Epithelial cell of proximal tubule (primary cell): ENCODE data around the gene PUS1. TPM values are rescaled to one million over a fixed set of nuclear protein-coding genes. Genes with fewer than 3 reads are reported as not detected.
"Not testable (repeated sequence)": the region's sequence is repeated elsewhere in the genome, so short reads cannot be mapped to it uniquely, and the experiment has no call there.

Experiments
- DNase-seq: peaks from one replicate; pipeline ENCODE4 v3.0.0-alpha.2; 2011; ENCODE audit warnings: low read depth
- H3K4me3 ChIP-seq: 2 replicates; pipeline ENCODE4 v1.5.1; 2011; ENCODE audit warnings: low read depth, mild to moderate bottlenecking, low read length
- total RNA-seq: library from RNA; depleted of rRNA; stranded (reverse); fragments of >200 nt; gene quantifications from 2 replicates; pipeline ENCODE4 v1.2.3, GENCODE V29; 2015
- TF ChIP-seq, protein P1 (sequence below): conservative IDR thresholded peaks from 2 replicates; pipeline ENCODE4 v1.5.1; 2012; ENCODE audit warnings: low read depth, mild to moderate bottlenecking, low read length

PUS1 gene
- total RNA-seq, 1 donor from 2014 or later: 17.1 TPM

- no peak overlapping the region for H3K4me3 ChIP-seq
- DNase-seq: no peak
- TF ChIP-seq, protein P1, sequence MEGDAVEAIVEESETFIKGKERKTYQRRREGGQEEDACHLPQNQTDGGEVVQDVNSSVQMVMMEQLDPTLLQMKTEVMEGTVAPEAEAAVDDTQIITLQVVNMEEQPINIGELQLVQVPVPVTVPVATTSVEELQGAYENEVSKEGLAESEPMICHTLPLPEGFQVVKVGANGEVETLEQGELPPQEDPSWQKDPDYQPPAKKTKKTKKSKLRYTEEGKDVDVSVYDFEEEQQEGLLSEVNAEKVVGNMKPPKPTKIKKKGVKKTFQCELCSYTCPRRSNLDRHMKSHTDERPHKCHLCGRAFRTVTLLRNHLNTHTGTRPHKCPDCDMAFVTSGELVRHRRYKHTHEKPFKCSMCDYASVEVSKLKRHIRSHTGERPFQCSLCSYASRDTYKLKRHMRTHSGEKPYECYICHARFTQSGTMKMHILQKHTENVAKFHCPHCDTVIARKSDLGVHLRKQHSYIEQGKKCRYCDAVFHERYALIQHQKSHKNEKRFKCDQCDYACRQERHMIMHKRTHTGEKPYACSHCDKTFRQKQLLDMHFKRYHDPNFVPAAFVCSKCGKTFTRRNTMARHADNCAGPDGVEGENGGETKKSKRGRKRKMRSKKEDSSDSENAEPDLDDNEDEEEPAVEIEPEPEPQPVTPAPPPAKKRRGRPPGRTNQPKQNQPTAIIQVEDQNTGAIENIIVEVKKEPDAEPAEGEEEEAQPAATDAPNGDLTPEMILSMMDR: no peak
These were observed 52.3 kb downstream of the PUS1 start for GRCh38 chr12:131981388-131981787.

- no peak overlapping the region for H3K4me3 ChIP-seq
- TF ChIP-seq, protein P1: no peak
- DNase-seq: no peak
These were observed 53.0 kb downstream of the PUS1 start for GRCh38 chr12:131982041-131982440.

- H3K4me3 ChIP-seq: no peak overlapping the region
- TF ChIP-seq, protein P1: no peak
- DNase-seq: no peak
These were observed 54.0 kb downstream of the PUS1 start for GRCh38 chr12:131983026-131983425.

DNA sequence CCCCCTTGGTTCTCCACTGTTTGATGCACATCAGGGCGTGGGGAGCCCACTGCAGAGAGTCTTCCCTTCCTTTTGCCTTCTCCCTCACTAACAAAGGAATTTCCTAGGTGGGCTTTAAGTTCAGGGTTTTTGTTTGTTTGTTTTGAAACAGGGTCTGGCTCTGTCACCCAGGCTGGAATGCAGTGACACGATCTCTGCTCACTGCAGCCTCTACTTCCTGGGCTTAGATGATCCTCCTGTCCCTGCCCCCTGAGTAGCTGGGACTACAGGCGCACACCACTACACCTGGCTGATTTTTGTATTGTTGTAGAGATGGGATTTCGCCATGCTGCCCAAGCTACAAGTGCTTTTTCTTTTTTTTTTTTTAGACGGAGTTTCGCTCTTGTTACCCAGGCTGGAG is 54.5 kb downstream of the PUS1 start:
- DNase-seq: no peak
- TF ChIP-seq, protein P1: no peak
- no peak overlapping the region for H3K4me3 ChIP-seq

GRCh38 chr12:131984334-131984733 is 55.3 kb downstream of the PUS1 start:
- DNase-seq: no peak
- H3K4me3 ChIP-seq: no peak overlapping the region
- TF ChIP-seq, protein P1: no peak

DNA sequence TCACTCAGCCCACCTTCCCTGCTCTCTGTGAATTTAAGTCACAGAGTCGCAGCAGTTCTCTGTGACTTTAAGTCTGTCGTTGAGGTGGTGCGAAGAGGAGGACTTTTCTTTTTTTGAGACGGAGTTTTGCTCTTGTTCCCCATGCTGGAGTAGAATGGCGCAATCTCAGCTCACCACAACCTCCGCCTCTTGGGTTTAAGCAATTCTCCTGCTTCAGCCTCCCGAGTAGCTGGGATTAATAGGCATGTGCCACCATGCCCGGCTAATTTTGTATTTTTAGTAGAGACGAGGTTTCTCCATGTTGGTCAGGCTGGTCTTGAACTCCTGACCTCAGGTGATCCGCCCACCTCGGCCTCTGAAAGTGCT is 56.4 kb downstream of the PUS1 start:
- not testable (repeated sequence) for H3K4me3 ChIP-seq, DNase-seq

DNA sequence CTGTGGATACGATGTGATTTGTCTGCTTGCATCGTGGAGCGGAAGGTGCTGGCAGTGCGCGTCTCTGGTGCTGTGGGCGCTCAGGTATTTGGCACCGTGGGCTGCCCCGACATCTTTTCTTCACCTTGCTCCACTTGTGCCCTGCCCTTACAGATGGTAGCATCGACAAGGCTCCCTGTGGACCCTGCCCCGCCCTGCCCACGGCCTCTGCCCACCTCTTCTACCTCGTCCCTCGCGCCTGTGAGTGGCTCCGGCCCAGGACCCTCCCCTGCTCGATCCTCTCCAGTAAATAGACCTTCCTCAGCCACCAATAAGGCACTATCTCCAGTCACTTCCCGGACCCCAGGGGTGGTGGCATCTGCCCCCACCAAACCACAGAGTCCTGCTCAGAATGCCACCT is 57.3 kb downstream of the PUS1 start:
- no peak for DNase-seq
- no peak overlapping the region for H3K4me3 ChIP-seq
- TF ChIP-seq, protein P1: no peak

GRCh38 chr12:131986910-131987309 is 57.8 kb downstream of the PUS1 start:
- H3K4me3 ChIP-seq: no peak overlapping the region
- no peak for DNase-seq
- TF ChIP-seq, protein P1: no peak
